NB4 (cell line): ENCODE results near the gene UBE2Q1.

ENCODE experiments used
- CTCF ChIP-seq: IDR thresholded peaks from one replicate; pipeline ENCODE4 v1.5.1; 2012; ENCODE audit warnings: low read depth, low read length
- MAX ChIP-seq: IDR thresholded peaks from 2 replicates; pipeline ENCODE4 v1.6.1; 2011; ENCODE audit warnings: low read depth, low read length
- MYC ChIP-seq: IDR thresholded peaks from 2 replicates; pipeline ENCODE4 v1.6.1; 2011; ENCODE audit warnings: low read depth, low read length
- POLR2A ChIP-seq: IDR thresholded peaks from 2 replicates; pipeline ENCODE4 v1.6.1; 2011; ENCODE audit warnings: mild to moderate bottlenecking; ENCODE audit not compliant: insufficient read length; ENCODE audit errors: extremely low read depth

- TF ChIP-seq CTCF (no peak), POLR2A (no peak), MAX (no peak), MYC (no peak)
Measured at GRCh38 chr1:154581766-154582165, 23.3 kb upstream of the UBE2Q1 start.
